HG03175 (cell line): ENCODE measurements around the gene CDYL2.

Source experiments
- ATAC-seq: cut with Tn5 transposase; IDR thresholded peaks from one replicate; pipeline ENCODE4 v1.9.1; 2021; ENCODE audit warnings: mild to moderate bottlenecking, moderate library complexity; ENCODE audit not compliant: unreplicated experiment

The CDYL2 gene

GRCh38 chr16:80563066-80563465, 241.3 kb downstream of the CDYL2 start:
- ATAC-seq: no peak

DNA sequence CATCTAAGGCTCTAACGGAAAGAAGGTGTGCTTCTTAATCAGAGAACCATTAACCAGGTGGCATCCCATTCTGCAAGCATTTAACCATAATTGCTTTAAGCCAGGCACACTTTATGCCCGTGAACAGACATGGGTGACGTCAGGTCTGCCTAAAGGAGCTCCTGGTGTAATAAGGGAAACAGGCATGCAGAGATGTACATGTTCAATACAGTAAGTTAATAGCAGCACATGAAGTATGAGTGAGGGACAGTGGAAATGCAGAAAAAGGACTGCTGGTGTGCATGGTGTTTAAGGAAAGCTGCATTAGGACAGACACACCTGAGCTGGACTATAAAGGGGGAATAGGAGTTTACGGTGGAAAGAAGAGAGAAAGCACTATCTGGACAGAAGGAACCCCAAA, 245.0 kb downstream of the CDYL2 start:
- ATAC-seq: no peak

GRCh38 chr16:80557037-80557436, 247.4 kb downstream of the CDYL2 start:
- ATAC-seq: no peak

- ATAC-seq: no peak
Measured at GRCh38 chr16:80556481-80556880, 247.9 kb downstream of the CDYL2 start.

- no peak for ATAC-seq
Measured at GRCh38 chr16:80554033-80554432, 250.4 kb downstream of the CDYL2 start.

GRCh38 chr16:80552277-80552676, 252.1 kb downstream of the CDYL2 start:
- ATAC-seq: no peak
